ENCODE results near the gene PTCD1.
"Not testable (repeated sequence)": the region's sequence is repeated elsewhere in the genome, so short reads cannot be mapped to it uniquely, and the experiment has no call there.

The PTCD1 gene

GRCh38 chr7:99448855-99449254 lies 10.3 kb upstream of the PTCD1 start:
- H3K4me3 ChIP-seq (ENCODE audit: extremely low read depth, insufficient read depth, low read length, poor library complexity, severe bottlenecking): no peak overlapping the region
- H3K27ac ChIP-seq (ENCODE audit: low read depth, low read length, severe bottlenecking): no peak overlapping the region
- 90 to 96% methylated on average over 10 of the region's 10 CpGs for WGBS, 2 experiments (ENCODE audit: insufficient coverage in 2 of 2)
- H3K9me3 ChIP-seq (ENCODE audit: control insufficient read depth, low read length): no peaks in the 10 kb centered on the region
- peaks cover 94% of the 10 kb centered on the region for H3K36me3 ChIP-seq (ENCODE audit: control insufficient read depth, insufficient read depth, low read length)
- no peaks in the 10 kb centered on the region for H3K4me1 ChIP-seq (ENCODE audit: control insufficient read depth, insufficient read depth, low read length, poor library complexity, severe bottlenecking)

- H3K9me3 ChIP-seq (ENCODE audit: control insufficient read depth, low read length): no peaks in the 10 kb centered on the region
- peaks cover 95% of the 10 kb centered on the region for H3K36me3 ChIP-seq (ENCODE audit: control insufficient read depth, insufficient read depth, low read length)
- H3K4me1 ChIP-seq (ENCODE audit: control insufficient read depth, insufficient read depth, low read length, poor library complexity, severe bottlenecking): no peaks in the 10 kb centered on the region
- 93 to 98% methylated on average over 10 of the region's 10 CpGs for WGBS, 2 experiments (ENCODE audit: insufficient coverage in 2 of 2)
- no peak overlapping the region for H3K27ac ChIP-seq (ENCODE audit: low read depth, low read length, severe bottlenecking)
- no peak overlapping the region for H3K4me3 ChIP-seq (ENCODE audit: extremely low read depth, insufficient read depth, low read length, poor library complexity, severe bottlenecking)
These were observed 9.3 kb upstream of the PTCD1 start for GRCh38 chr7:99447943-99448342.

GRCh38 chr7:99446096-99446495 lies 7.5 kb upstream of the PTCD1 start:
- WGBS, 2 experiments (ENCODE audit: insufficient coverage in 2 of 2): 96% methylated on average over 4 of the region's 4 CpGs
- H3K9me3 ChIP-seq (ENCODE audit: control insufficient read depth, low read length): no peaks in the 10 kb centered on the region
- no peak overlapping the region for H3K4me3 ChIP-seq (ENCODE audit: extremely low read depth, insufficient read depth, low read length, poor library complexity, severe bottlenecking)
- no peaks in the 10 kb centered on the region for H3K4me1 ChIP-seq (ENCODE audit: control insufficient read depth, insufficient read depth, low read length, poor library complexity, severe bottlenecking)
- peaks cover 96% of the 10 kb centered on the region for H3K36me3 ChIP-seq (ENCODE audit: control insufficient read depth, insufficient read depth, low read length)
- no peak overlapping the region for H3K27ac ChIP-seq (ENCODE audit: low read depth, low read length, severe bottlenecking)

GRCh38 chr7:99440195-99440594 lies 1.6 kb upstream of the PTCD1 start:
- WGBS, 2 experiments (ENCODE audit: insufficient coverage in 2 of 2): 74 to 77% methylated on average over 3 to 7 of the region's 9 CpGs
- H3K4me1 ChIP-seq (ENCODE audit: control insufficient read depth, insufficient read depth, low read length, poor library complexity, severe bottlenecking): peaks cover 9% of the 10 kb centered on the region
- no peak overlapping the region for H3K27ac ChIP-seq (ENCODE audit: low read depth, low read length, severe bottlenecking)
- peaks cover 56% of the 10 kb centered on the region for H3K36me3 ChIP-seq (ENCODE audit: control insufficient read depth, insufficient read depth, low read length)
- H3K9me3 ChIP-seq (ENCODE audit: control insufficient read depth, low read length): no peaks in the 10 kb centered on the region
- peak overlapping the region; percentile 95 for H3K4me3 ChIP-seq (ENCODE audit: extremely low read depth, insufficient read depth, low read length, poor library complexity, severe bottlenecking)

GRCh38 chr7:99437946-99438572 lies 539 bp downstream of the PTCD1 start:
- Histone ChIP-seq H3K9me3 (ENCODE audit: control insufficient read depth, low read length) (no peaks in the 10 kb centered on the region), H3K36me3 (ENCODE audit: control insufficient read depth, insufficient read depth, low read length) (peaks cover 55% of the 10 kb centered on the region), H3K4me3 (ENCODE audit: extremely low read depth, insufficient read depth, low read length, poor library complexity, severe bottlenecking) (peak overlapping the region; percentile 95), H3K4me1 (ENCODE audit: control insufficient read depth, insufficient read depth, low read length, poor library complexity, severe bottlenecking) (peaks cover 9% of the 10 kb centered on the region), H3K27ac (ENCODE audit: low read depth, low read length, severe bottlenecking) (peak overlapping the region; percentile 89)
- 6 to 12% methylated on average over 14 to 16 of the region's 20 CpGs for WGBS, 2 experiments (ENCODE audit: insufficient coverage in 2 of 2)

- Histone ChIP-seq H3K36me3 (ENCODE audit: control insufficient read depth, insufficient read depth, low read length) (peaks cover 70% of the 10 kb centered on the region), H3K27ac (ENCODE audit: low read depth, low read length, severe bottlenecking) (no peak overlapping the region), H3K4me3 (ENCODE audit: extremely low read depth, insufficient read depth, low read length, poor library complexity, severe bottlenecking) (no peak overlapping the region), H3K9me3 (ENCODE audit: control insufficient read depth, low read length) (no peaks in the 10 kb centered on the region), H3K4me1 (ENCODE audit: control insufficient read depth, insufficient read depth, low read length, poor library complexity, severe bottlenecking) (peaks cover 9% of the 10 kb centered on the region)
- WGBS, 2 experiments (ENCODE audit: insufficient coverage in 2 of 2): 98 to 100% methylated on average over 3 to 9 of the region's 9 CpGs
These were observed 5.4 kb downstream of the PTCD1 start for GRCh38 chr7:99433158-99433557.

GRCh38 chr7:99431756-99432540 lies 6.7 kb downstream of the PTCD1 start:
- peaks cover 73% of the 10 kb centered on the region for H3K36me3 ChIP-seq (ENCODE audit: control insufficient read depth, insufficient read depth, low read length)

GRCh38 chr7:99429756-99430155 lies 8.8 kb downstream of the PTCD1 start:
- peaks cover 66% of the 10 kb centered on the region for H3K36me3 ChIP-seq (ENCODE audit: control insufficient read depth, insufficient read depth, low read length)
- peaks cover 3% of the 10 kb centered on the region for H3K4me1 ChIP-seq (ENCODE audit: control insufficient read depth, insufficient read depth, low read length, poor library complexity, severe bottlenecking)
- H3K4me3 ChIP-seq (ENCODE audit: extremely low read depth, insufficient read depth, low read length, poor library complexity, severe bottlenecking): no peak overlapping the region
- WGBS, 2 experiments (ENCODE audit: insufficient coverage in 2 of 2): 87 to 97% methylated on average over 5 to 7 of the region's 8 CpGs
- H3K27ac ChIP-seq (ENCODE audit: low read depth, low read length, severe bottlenecking): no peak overlapping the region
- H3K9me3 ChIP-seq (ENCODE audit: control insufficient read depth, low read length): no peaks in the 10 kb centered on the region

More at GRCh38 chr7:99431756-99432540, 6.7 kb downstream of the PTCD1 start:
- H3K4me1 ChIP-seq (ENCODE audit: control insufficient read depth, insufficient read depth, low read length, poor library complexity, severe bottlenecking); H3K4me3 ChIP-seq (ENCODE audit: extremely low read depth, insufficient read depth, low read length, poor library complexity, severe bottlenecking); H3K9me3 ChIP-seq (ENCODE audit: control insufficient read depth, low read length): not testable (repeated sequence)
- peak overlapping the region; percentile 62 for H3K27ac ChIP-seq (ENCODE audit: low read depth, low read length, severe bottlenecking)
- 89 to 93% methylated on average over 10 to 11 of the region's 13 CpGs for WGBS, 2 experiments (ENCODE audit: insufficient coverage in 2 of 2)

GRCh38 chr7:99428972-99429566 lies 9.5 kb downstream of the PTCD1 start:
- Histone ChIP-seq H3K4me3 (ENCODE audit: extremely low read depth, insufficient read depth, low read length, poor library complexity, severe bottlenecking) (no peak overlapping the region), H3K36me3 (ENCODE audit: control insufficient read depth, insufficient read depth, low read length) (peaks cover 66% of the 10 kb centered on the region), H3K9me3 (ENCODE audit: control insufficient read depth, low read length) (no peaks in the 10 kb centered on the region), H3K27ac (ENCODE audit: low read depth, low read length, severe bottlenecking) (no peak overlapping the region), H3K4me1 (ENCODE audit: control insufficient read depth, insufficient read depth, low read length, poor library complexity, severe bottlenecking) (peaks cover 3% of the 10 kb centered on the region)
- 94 to 97% methylated on average over 7 to 10 of the region's 10 CpGs for WGBS, 2 experiments (ENCODE audit: insufficient coverage in 2 of 2)

GRCh38 chr7:99424932-99425730 lies 13.5 kb downstream of the PTCD1 start:
- no peak overlapping the region for H3K27ac ChIP-seq (ENCODE audit: low read depth, low read length, severe bottlenecking)
- WGBS, 2 experiments (ENCODE audit: insufficient coverage in 2 of 2): 92 to 95% methylated on average over 19 to 24 of the region's 24 CpGs
- no peaks in the 10 kb centered on the region for H3K9me3 ChIP-seq (ENCODE audit: control insufficient read depth, low read length)
- no peaks in the 10 kb centered on the region for H3K4me1 ChIP-seq (ENCODE audit: control insufficient read depth, insufficient read depth, low read length, poor library complexity, severe bottlenecking)
- H3K36me3 ChIP-seq (ENCODE audit: control insufficient read depth, insufficient read depth, low read length): peaks cover 62% of the 10 kb centered on the region
- no peak overlapping the region for H3K4me3 ChIP-seq (ENCODE audit: extremely low read depth, insufficient read depth, low read length, poor library complexity, severe bottlenecking)

All from mesodermal cell (in vitro differentiated cells).